Stimulated activated CD8-positive, alpha-beta memory T cell treated with anti-CD3 and anti-CD28 coated beads, Interleukin-15, amount 100 ng/mL, for 4 hours (primary cell): Measurements from ENCODE around the gene TMOD3.
A peak's percentile ranks its signal among the peaks of the same experiment; 100 is the strongest.

Experiments
- DNase-seq, 2 donors: peaks; one replicate each; pipeline ENCODE4 v3.0.0-alpha.2; 2020; ENCODE audit warnings: low read depth in 2 of 2

Gene TMOD3

DNA sequence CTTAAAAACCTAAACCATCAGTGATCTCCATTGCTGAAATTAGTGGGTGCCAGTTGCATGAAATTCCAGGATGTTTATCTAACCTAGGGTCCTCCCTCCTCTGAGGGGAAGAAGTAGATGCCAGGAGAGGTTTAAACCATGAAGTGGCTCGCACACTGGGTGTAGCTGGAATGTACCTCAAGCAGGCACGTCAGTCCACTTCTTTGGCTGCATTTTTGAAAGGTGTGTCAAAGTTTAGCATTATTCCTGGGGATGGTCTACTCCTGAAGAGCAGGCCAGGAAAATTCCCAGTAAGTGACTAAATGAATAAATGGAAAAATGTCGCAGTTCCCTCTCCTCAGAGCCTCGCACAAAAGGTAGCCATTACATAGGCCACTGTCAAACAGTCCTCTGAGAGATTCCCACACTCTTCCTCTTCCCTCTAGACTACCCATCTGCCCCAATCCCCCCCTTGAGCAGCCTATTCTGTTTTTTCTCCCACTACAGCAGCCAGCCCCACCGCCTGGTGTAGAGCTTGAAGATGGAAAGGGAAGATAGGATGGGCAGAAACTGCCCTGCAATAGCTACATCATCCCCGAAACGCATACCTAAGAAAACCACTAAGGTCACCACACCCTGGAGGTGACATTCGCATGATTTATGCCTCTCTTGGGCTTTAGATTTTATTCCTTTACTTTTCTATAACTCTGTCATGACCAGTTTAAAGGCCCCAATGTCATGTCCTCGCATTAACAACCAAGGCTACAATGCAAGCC is 655 bp upstream of the TMOD3 start:
- no peak for DNase-seq

DNA sequence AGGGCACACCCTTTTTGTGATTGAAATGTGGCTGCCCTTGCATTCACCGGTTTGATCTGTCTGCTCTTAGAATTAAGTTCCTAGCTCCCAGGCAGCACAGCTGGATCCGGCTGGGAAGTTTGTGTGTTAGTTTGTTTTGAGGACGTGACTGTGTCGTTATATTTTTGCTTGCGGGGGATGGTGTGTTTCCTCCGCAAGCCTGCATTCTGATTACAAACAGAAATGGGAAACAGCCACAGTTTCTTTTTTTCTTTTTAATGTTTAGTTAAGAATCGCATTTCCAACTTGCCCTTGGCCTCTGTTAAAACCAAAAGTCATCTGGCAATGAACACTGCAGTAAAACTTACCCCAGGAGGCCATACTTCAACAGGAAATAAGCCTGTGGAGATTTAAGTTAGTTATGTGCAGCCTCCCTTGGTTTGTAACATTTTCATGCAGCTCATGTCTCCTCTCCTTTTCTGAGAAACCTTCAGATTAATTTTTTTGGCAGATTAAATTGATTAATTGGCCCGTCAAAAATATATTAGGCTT is 888 bp downstream of the TMOD3 start:
- no peak for DNase-seq

DNA sequence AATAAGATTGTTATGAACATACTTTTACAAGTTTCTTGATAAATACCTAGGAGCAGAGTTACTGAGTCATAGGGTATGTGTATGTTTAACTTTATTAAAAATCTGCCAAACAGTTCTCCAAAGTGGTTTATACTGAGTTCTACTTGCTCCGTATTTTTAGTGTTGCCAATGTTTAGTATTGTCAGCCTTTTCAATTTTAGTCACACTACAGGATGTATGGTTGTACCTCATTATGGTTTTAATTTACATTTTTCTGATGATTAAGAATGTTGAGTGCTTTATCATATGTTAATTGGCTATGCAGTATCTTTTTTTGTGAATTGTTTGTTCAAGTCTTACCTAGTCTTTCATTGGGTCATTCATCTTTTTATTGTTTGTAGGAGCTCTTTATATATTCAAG is 4.3 kb downstream of the TMOD3 start:
- no peak for DNase-seq

DNA sequence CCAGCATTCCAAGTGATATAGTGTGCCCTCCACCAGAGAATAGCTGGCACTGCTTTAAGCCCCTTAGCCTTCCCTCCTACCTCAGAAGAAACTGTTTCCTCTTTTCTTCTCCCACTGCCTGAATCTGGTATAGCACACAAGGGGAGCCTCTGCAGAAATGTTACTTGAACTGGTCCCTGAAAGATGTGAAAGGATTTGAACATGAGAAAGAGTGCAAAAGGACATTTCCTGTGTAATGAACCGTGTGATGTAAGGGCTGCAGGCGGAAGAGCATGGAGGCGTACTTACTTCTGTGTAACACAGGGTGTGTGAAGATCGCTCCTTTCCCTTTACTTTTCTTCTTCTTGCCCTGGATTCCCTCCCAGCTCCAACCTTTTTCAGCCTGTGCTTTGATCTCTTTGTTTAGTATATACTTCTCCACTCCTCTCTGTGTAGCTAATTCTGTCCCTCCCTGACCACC is 8.4 kb downstream of the TMOD3 start:
- no peak for DNase-seq

DNA sequence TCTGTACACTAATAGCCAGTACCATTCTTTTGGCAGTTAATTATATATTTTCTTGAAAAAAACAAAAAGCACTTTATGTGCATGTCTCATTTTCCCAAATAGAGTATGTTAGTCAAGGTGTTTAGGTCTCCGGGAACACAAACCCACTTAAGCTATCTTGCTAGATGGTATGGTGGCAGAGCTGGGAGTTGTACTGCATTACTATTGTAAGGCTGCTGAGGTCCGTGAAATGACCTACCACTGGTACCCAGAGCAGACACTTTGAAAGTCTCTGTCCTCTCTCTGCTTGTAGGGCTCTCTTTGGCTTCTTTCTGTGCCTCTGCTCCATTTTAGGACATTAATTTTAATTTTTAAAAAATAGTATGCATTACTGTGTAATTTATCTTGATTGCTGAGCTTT is 8.8 kb downstream of the TMOD3 start:
- no peak for DNase-seq

DNA sequence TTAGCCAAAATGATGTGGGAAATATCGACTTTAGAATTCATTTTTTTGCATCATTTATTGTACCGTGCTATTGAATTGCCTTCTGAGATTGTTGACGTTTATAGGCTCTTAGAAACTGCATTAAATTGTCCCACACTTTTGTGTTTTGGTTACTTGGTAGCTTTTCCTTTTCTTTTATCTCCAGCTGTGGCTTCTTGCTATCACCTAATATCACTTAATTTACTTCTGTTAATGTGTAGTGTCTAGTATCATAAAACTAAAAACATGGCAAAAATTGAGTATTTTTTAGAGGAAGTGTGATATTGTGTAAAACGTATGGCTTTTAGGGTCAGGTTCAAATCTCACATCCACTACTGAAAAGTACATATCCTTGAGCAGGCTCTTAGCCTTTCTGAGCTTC is 11.2 kb downstream of the TMOD3 start:
- no peak for DNase-seq

DNA sequence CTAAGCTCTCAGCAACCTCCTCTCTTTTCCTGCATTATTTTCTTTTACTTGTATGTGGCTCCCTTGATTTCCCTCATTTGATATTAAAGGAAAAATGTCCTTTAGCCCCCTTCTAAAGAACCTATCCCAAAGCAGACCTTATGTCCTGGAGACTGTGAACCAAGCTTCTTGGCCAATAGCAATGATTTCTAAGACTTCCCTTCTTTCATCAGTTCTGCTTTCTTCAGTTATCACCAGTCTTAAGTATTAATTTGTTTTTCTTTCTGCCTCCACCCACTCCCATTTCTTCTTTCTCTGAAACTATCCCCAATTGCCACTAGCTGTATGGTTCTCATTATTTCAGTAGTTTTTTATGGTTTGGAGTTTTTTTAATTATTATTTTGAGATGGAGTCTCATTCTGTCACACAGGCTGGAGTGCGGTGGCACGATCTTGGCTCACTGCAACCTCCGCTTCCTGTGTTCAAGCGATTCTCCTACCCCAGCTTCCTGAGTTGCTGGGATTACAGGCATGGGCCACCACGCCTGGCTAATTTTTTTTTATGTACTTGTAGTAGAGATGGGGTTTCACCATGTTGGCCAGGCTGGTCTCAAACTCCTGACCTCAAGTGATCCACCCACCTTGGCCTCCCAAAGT is 12.1 kb downstream of the TMOD3 start:
- no peak for DNase-seq

DNA sequence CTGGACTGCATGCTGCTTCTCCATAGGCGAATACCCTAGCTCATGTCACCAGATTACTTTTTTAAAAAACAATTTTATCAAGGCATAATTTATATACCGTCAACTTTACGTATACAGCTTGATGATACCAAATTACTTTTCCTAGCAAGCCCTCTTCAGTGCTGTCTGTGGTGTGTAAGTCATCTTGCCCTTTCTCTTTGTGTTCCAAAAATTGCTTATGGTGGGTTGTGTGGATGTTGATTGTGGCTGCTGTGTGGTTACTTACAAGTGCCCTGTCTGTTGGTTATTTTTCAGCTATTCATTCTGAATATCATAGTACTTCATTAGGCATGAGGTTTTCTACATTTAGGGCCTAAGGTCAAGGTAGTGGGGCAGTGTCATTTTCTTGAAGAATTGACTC is 12.8 kb downstream of the TMOD3 start:
- no peak for DNase-seq

DNA sequence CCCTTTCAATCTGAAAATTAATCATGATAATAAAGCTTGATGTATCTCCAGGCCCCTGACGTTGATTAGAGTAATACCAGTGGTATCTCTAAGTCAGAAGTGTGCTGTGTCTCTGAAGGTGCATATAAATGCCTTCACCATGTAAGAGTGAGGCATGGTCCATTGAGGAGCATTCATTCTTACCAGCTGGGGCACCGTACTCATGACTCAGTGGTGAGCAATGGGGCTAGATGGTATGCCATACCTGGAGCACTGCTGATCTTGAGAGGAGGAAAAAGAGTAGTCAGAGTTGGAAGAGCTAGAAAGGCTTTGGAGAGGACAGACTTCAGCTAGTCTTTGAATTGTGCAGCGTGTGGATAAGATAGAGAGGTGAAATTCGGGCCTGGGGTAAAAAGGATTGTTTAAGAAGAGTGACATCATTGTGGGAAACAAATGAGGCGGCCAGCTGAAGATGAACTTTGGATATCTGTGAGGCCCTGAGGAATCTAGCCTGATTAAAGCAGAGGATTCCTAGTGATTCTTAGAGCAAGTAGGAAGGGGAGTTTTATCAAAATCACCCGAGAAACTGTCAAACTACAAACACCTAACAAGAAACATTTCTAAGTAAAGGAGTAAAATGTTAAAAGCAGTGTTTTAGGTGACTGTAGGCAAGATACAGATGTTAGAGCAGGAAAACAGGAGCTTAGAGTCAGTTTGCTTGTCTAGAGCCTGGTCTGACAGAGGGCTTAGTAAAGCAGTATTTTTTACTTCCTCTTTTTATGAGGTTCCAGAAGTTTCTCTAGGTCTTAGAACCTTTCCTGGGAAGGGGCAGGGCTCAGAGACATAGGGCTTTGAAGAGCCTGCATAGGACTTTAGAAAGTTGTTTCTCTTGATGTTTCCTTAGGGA is 13.6 kb downstream of the TMOD3 start:
- DNase-seq, result no peak

DNA sequence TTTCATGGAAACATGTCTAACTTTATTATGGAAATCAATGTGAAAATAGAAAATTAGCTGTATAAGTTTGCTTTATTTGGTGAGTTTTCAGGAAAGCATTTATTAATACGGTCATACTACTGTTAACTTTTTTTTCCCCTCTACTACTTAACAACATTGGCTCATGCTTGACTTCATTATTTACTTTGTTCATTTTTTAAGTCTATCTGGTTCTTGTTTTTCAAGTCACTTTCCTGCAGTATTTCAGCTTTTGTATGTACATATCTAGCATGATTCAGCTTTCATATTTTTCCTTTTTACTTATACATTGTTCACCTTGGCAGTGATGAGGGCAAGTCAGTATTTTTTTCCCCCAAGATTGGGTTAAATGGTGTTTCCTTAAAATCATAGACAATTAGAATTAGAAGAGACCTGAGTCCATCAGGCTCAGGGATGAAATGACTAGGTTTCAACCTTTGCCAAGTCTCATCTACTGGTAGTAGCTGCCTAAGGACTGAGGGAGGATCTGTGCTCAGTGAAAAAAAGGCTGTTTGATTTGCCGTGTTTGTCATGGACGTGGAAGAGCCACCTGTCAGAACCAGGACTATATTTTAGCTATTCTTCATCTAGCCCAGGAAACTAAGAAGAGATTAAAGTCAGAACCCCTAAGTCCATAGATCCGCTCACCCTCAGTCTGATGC is 15.4 kb downstream of the TMOD3 start:
- no peak for DNase-seq

DNA sequence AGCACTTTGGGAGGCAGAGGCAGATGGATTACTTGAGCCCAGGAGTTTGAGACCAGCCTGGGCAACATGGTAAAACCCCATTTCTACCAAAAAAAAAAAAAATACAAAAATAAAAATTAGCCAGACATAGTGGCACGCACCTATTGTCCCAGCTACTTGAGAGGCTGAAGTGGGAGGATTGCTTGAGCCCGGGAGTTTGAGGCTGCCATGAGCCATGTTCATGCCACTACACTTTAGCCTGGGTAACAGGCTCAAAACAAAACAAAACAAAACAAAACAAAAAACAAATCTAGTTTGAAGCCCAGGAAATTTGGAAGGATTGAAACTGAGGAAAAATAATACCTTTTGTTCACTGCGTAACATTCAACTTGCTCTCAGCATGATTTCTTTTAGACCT is 16.6 kb downstream of the TMOD3 start:
- no peak for DNase-seq

DNA sequence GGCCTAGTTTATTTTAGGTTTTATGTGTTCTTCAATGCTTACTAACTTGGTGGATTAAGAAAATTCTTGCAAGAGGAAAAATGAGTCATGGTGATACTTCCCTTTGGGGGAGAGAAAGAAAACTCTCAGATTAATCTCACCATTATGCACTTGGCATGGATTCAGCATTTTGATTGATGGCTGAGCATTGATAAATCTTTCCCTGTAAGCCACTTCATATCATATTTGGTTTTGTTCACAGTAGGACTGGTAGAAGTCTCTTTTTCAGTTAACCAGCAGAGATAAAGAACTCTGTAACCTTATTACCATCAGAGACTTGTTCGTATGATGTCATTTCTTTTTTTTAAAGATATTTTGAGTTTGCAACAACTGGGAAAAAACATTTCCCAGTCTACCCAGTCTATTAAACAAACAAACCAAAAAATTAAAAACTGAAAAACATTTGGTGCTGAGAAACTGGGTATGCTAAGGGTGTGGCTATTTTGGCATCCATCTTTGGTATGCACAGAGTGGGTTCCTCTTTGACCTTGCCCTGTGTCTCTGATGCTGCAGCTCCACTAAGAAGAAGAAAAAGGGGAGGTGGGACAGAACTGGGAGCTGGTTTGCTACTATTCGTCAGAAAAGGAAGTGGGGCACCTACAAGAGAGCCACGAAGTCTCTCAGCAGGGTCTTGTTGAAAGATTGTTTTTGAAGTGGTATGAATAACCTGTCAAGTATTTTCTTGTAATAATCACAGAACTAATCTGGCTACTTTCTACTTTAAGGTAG is 17.2 kb downstream of the TMOD3 start:
- DNase-seq, result no peak

DNA sequence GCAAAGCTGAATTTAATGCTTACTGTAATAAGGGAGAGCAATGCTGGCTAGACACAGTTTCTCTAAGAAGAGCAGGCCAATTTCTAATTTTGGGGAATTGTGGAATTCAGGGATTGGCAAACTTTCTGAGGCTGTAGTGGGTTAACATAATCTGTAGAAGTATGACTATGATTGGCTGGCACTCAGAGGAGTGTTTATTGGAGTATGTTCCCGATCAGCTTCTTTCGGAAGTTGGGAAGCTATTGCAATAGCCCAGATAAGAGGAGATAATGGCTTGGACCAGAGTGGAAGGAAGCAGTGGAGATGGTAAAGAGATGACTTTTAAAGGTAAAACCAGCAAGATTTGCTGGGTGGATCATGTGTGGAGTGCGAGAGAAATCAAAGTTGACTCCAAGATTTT is 19.4 kb downstream of the TMOD3 start:
- no peak for DNase-seq

DNA sequence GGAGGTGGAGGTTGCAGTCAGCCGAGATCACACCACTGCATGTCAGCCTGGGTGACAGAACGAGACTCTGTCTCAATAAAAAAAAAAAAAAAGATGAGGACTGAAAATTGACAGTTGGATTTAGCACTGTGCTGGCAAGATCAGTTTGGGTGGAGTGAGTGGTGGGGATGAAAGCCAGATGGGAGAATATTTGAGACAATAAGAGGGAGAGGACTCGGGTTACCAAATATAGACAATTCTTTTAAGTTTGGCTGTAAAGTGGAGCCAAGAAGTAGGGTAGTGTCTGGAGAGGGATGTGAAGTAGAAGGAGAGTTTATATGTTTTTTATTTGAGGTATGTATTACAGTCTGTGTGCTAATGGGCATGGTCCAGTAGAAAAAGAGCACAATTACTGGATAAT is 20.4 kb downstream of the TMOD3 start:
- no peak for DNase-seq

DNA sequence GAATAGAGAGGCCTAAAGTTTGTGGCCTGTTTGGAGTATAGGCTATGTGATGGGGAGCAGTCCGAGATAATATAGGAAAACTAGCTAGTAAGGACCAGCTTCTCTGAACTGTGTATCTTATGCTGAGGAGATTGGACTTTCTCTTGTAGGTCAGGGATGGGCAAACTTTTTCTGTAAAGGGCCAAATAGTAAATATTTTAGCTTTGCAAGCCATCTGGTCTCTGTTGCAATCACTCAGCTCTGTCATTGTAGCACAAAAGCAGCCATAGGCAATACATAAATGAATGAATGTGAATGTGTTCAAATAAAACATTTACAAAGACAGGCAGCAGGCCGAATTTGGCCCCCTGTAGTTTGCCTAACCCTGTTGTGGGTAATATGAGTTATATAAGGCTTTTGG is 24.5 kb downstream of the TMOD3 start:
- no peak for DNase-seq

DNA sequence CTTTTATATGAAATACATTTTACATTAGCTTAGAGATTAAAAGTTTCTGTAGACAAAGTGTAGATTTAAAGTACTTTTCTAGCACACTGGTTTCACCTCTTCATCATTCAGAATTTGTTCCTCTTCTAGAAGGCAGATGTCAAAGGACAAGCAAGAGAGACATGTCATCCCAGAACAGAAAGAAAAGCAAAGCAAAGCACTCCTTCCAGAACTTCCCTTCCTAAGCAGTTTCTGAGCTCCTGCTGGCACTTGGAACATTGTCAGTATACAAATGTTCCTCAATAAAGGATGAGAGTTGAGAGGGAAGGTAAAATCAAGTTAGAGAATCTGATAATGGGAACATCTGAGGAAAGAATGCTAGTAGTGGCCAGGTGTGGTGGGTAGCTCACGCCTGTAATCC is 26.2 kb downstream of the TMOD3 start:
- no peak for DNase-seq

DNA sequence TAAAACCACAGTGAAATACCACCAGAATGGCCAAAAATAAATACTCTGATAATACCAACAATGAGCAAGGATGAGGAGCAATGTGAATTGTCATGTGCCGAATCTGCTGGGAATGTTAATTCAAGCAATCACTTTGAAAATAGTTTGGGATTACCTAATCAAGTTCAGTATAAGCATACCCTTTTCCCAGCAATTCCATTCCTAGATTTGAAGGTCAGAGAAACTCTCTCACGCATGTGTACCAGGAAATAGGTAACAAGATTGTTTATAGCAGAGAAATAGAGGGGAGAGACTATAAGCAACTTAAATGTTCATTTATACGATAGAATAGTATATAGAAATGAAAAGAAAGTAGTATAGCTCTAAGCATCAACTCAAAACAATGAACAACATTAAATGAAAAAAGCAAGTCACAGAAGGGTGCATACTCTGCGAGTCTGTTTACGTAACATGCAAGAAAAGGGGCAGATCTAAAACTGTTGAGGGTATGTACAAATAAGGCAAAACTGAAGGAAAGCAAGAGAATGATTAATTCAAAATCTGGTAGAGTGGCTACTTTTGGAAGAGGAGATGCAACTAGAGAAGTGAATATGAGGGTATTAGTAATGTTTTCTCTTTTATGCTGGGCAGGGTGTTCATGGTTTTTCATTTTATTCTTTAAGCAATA is 27.4 kb downstream of the TMOD3 start:
- no peak for DNase-seq

DNA sequence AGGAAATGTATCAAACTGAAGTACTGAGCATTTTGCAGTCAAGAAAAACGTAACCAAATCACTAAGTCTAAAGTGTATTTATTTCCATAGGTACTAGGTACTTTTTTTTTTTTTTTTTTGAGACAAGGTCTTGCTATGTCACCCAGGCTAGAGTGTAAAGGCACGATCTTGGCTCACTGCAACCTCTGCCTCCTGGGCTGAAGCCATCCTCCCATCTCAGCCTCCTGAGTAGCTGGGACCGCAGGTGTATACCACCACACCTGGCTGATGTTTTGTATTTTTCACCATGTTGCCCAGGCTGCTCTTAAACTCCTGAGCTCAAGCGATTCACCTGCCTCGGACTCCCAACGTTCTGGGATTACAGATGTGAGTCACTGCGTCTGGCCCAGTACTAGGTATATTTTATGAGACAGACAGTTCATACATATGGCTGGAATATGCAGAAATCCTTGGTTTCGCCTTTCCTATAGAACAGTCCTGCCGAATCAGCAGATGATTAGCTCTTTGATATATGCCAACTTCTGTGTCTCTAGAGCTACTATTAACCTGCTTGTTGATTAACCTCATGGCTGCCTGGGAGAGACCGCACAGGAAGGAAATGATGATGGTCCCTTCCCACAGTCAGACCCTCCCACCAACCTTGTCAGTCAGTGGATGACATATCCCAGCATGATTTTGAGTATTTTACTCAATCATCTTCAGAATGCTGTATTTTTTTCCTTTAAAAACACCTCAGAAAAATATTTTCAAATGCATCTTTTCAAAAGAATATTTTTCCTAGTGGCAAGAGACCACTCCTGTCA is 32.3 kb downstream of the TMOD3 start:
- peak; percentile 25 to 47 for DNase-seq

DNA sequence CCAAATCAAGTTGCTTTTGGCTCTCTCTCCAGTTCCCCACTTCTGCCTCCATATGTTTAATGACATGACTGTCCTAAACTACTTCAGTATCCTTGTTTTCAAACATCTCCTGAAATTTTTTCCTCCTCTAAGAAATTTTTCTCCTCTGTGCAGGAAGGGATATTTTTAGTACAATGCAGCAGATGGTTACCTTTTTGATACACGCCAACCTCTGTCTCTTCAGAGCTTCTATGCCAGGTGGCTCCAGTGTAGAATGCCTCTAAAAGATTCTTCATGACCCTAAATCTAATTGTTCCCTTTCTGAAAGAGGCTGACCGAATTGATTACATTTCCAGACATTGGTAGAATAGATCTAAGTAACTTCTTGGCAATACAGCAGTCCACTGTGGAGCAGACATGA is 33.7 kb downstream of the TMOD3 start:
- DNase-seq, result no peak
